OCI-LY3 (cell line): ENCODE data around the gene MYBL2.

ENCODE experiments used
- H2AFZ ChIP-seq: fragments of 200-600, 300-600 bp; shearing (Covaris generic); 2 replicates; pipeline ENCODE4 v1.6.0; 2014; ENCODE audit warnings: antibody characterized with exemption, low read depth, low read length
- H3K27ac ChIP-seq: fragments of 200-600, 300-600 bp; sonication (generic); 2 replicates; pipeline ENCODE4 v1.5.1; 2014; ENCODE audit warnings: mild to moderate bottlenecking, low read length, moderate library complexity, mixed read lengths
- H3K27me3 ChIP-seq: fragments of 200-600, 300-600 bp; sonication (generic); 2 replicates; pipeline ENCODE4 v1.6.1; 2014; ENCODE audit warnings: low read depth, low read length, mixed read lengths
- H3K36me3 ChIP-seq: fragments of 200-600, 300-600 bp; sonication (generic); replicated peaks from 2 replicates; pipeline ENCODE3; 2014; ENCODE audit warnings: low read depth, low read length, mixed read lengths
- H3K4me1 ChIP-seq: fragments of 300-600, 200-600 bp; sonication (generic); 2 replicates; pipeline ENCODE4 v1.6.1; 2014; ENCODE audit warnings: low read length, mixed read lengths
- H3K4me2 ChIP-seq: fragments of 200-600, 300-600 bp; sonication (generic); 2 replicates; pipeline ENCODE4 v1.6.1; 2014; ENCODE audit warnings: low read length, mixed read lengths
- H3K4me3 ChIP-seq: fragments of 300-600, 200-600 bp; sonication (generic); 2 replicates; pipeline ENCODE4 v1.5.1; 2014; ENCODE audit warnings: antibody characterized with exemption, mild to moderate bottlenecking, low read length, moderate library complexity
- H3K79me2 ChIP-seq: fragments of 300-600, 200-600 bp; shearing (Covaris generic); 2 replicates; pipeline ENCODE4 v1.6.1; 2014; ENCODE audit warnings: mild to moderate bottlenecking, low read length, mixed read lengths
- H3K9ac ChIP-seq: fragments of 300-600, 200-600 bp; shearing (Covaris generic); 2 replicates; pipeline ENCODE4 v1.6.0; 2014; ENCODE audit warnings: mild to moderate bottlenecking, low read length, moderate library complexity
- H3K9me3 ChIP-seq: fragments of 200-600, 300-600 bp; shearing (Covaris generic); 2 replicates; pipeline ENCODE4 v1.6.1; 2014; ENCODE audit warnings: low read length, mixed read lengths; ENCODE audit not compliant: insufficient read depth
- H4K20me1 ChIP-seq: fragments of 200-600, 300-600 bp; sonication (generic); 2 replicates; pipeline ENCODE4 v1.6.1; 2016; ENCODE audit warnings: low read length, mixed read lengths; ENCODE audit not compliant: insufficient read depth
- CTCF ChIP-seq: fragments of 200-600, 300-600 bp; sonication (generic); IDR thresholded peaks from 2 replicates; pipeline ENCODE4 v1.5.1; 2014; ENCODE audit warnings: antibody characterized with exemption, low read length, low read depth
- EZH2phosphoT487 ChIP-seq: fragments of 200-600 bp; shearing (Covaris generic); IDR thresholded peaks from 2 replicates; pipeline ENCODE4 v1.6.1; 2018; ENCODE audit warnings: antibody characterized with exemption, mixed run types, low read depth

MYBL2 gene

GRCh38 chr20:43744151-43744611 is 77.3 kb downstream of the MYBL2 start:
- no peak overlapping the region for H3K9ac ChIP-seq
- H3K36me3 ChIP-seq, result no peaks in the 10 kb centered on the region
- no peaks in the 10 kb centered on the region for H3K9me3 ChIP-seq
- H3K4me1 ChIP-seq, result peaks cover 43% of the 10 kb centered on the region
- no peak overlapping the region for H3K4me2 ChIP-seq
- no peaks in the 10 kb centered on the region for H3K79me2 ChIP-seq
- no peak for TF ChIP-seq CTCF
- TF ChIP-seq EZH2phosphoT487, result no peak
- no peak overlapping the region for H2AFZ ChIP-seq
- no peaks in the 10 kb centered on the region for H3K27me3 ChIP-seq
- no peak overlapping the region for H3K27ac ChIP-seq
- no peaks in the 10 kb centered on the region for H4K20me1 ChIP-seq
- no peak overlapping the region for H3K4me3 ChIP-seq

DNA sequence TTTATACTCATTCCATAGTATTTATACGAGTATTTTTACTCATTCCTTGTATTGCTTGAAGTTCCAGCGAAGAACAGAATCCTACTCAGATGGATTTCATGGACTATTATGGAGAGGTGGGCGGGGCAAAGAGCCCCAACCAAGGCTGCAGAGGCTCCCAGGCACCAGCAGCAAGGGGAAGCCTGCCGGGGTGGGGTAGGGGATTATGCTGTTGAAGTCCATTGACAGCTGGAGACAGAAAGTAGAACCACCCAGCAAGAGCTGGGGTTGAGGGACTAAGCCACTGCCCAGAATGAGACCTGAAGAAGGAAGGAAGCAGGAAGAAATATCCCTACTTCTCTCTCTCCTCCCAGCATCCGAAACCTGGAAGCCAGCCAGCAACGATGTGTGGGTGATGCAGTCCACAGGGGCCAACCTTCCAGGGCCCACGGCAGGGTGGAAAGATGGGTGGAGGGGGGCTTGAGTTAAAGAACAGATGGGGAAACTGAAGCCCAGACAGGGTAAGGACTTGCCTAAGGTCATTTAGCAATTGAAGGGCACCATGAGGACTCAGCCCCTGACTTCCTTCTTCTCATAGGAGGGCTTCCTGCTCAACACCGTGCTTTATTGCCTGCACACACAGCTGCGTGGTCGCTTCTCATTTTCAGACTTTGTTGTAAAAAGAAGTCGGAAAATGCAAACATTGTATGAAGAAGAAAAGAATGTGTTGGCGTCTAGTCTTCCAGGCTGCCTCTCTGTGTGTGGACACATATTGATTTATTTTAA is 78.2 kb downstream of the MYBL2 start:
- Histone ChIP-seq H3K27me3 (no peaks in the 10 kb centered on the region), H3K4me2 (peak overlapping the region; percentile 36), H3K36me3 (no peaks in the 10 kb centered on the region), H3K79me2 (no peaks in the 10 kb centered on the region), H3K9ac (peak overlapping the region; percentile 42; the same call in 1 of the 2 replicates), H2AFZ (peak overlapping the region; percentile 80), H4K20me1 (no peaks in the 10 kb centered on the region), H3K27ac (peak overlapping the region; percentile 1; the same call in 1 of the 2 replicates), H3K9me3 (no peaks in the 10 kb centered on the region), H3K4me1 (peaks cover 47% of the 10 kb centered on the region), H3K4me3 (peak overlapping the region; percentile 14; the same call in 1 of the 2 replicates)
- TF ChIP-seq EZH2phosphoT487, result no peak
- TF ChIP-seq CTCF, result no peak

GRCh38 chr20:43746344-43747137 is 79.6 kb downstream of the MYBL2 start:
- Histone ChIP-seq H3K79me2 (no peaks in the 10 kb centered on the region), H4K20me1 (no peaks in the 10 kb centered on the region), H3K36me3 (no peaks in the 10 kb centered on the region), H3K27me3 (no peaks in the 10 kb centered on the region), H3K4me3 (peak overlapping the region; percentile 1; the same call in 1 of the 2 replicates), H3K4me1 (peaks cover 58% of the 10 kb centered on the region), H3K4me2 (peak overlapping the region; percentile 36), H3K9ac (peak overlapping the region; percentile 42), H2AFZ (peak overlapping the region; percentile 80), H3K27ac (peak overlapping the region; percentile 28), H3K9me3 (no peaks in the 10 kb centered on the region)
- TF ChIP-seq CTCF, result no peak
- TF ChIP-seq EZH2phosphoT487, result no peak

DNA sequence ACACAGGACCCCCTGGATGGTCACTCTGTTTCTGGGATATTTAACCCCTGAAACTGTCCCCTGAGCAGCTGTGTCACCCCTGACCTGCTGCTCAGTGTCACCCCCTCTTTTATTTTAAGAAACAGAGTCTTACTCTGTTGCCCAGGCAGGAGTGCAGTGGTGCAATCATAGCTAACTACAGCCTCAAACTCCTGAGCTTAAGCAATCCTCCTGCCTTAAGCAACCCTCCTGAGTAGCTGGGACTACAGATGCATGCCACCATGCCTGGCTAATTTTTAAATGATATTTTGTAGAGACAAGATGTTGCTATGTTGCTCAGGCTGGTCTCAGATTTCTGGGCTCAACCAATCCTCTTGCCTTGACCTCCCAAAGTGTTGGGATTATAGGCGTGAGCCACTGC is 81.4 kb downstream of the MYBL2 start:
- TF ChIP-seq EZH2phosphoT487 (no peak), CTCF (no peak)
- no peak overlapping the region for H3K4me3 ChIP-seq
- H4K20me1 ChIP-seq, result no peaks in the 10 kb centered on the region
- H2AFZ ChIP-seq, result no peak overlapping the region; the same call in 1 of the 2 replicates
- H3K36me3 ChIP-seq, result no peaks in the 10 kb centered on the region
- H3K9ac ChIP-seq, result peak overlapping the region; percentile 8; the same call in 1 of the 2 replicates
- no peaks in the 10 kb centered on the region for H3K27me3 ChIP-seq
- no peaks in the 10 kb centered on the region for H3K9me3 ChIP-seq
- H3K27ac ChIP-seq, result no peak overlapping the region
- peaks cover 76% of the 10 kb centered on the region for H3K4me1 ChIP-seq
- no peak overlapping the region for H3K4me2 ChIP-seq
- H3K79me2 ChIP-seq, result no peaks in the 10 kb centered on the region
